HG03196 (cell line): ENCODE data around the gene USP6NL.
"Not testable (repeated sequence)": the region's sequence is repeated elsewhere in the genome, so short reads cannot be mapped to it uniquely, and the experiment has no call there.

Experiments
- ATAC-seq: cut with Tn5 transposase; IDR thresholded peaks from one replicate; pipeline ENCODE4 v1.9.1; 2021; ENCODE audit not compliant: unreplicated experiment

The USP6NL gene

GRCh38 chr10:11520892-11521291 is 90.6 kb downstream of the USP6NL start:
- no peak for ATAC-seq

GRCh38 chr10:11517150-11517549 is 94.3 kb downstream of the USP6NL start:
- peak; percentile 52 for ATAC-seq

- ATAC-seq: peak; percentile 63
Observed at GRCh38 chr10:11516431-11516746, 95.1 kb downstream of the USP6NL start.

- peak; percentile 45 for ATAC-seq
Observed at GRCh38 chr10:11515596-11516430, 95.6 kb downstream of the USP6NL start.

GRCh38 chr10:11513727-11514126 is 97.7 kb downstream of the USP6NL start:
- ATAC-seq: no peak

GRCh38 chr10:11512596-11512995 is 98.9 kb downstream of the USP6NL start:
- no peak for ATAC-seq

- ATAC-seq: no peak
Observed at GRCh38 chr10:11511321-11511720, 100.1 kb downstream of the USP6NL start.

GRCh38 chr10:11510736-11511135 is 100.7 kb downstream of the USP6NL start:
- no peak for ATAC-seq

- no peak for ATAC-seq
Observed at GRCh38 chr10:11510281-11510680, 101.2 kb downstream of the USP6NL start.

- no peak for ATAC-seq
Observed at GRCh38 chr10:11509036-11509435, 102.4 kb downstream of the USP6NL start.

GRCh38 chr10:11506247-11506789 is 105.1 kb downstream of the USP6NL start:
- ATAC-seq: no peak

- no peak for ATAC-seq
Observed at GRCh38 chr10:11505639-11506038, 105.8 kb downstream of the USP6NL start.

- no peak for ATAC-seq
Observed at GRCh38 chr10:11504566-11505285, 106.7 kb downstream of the USP6NL start.

- ATAC-seq: no peak
Observed at GRCh38 chr10:11501600-11501999, 109.8 kb downstream of the USP6NL start.

- no peak for ATAC-seq
Observed at GRCh38 chr10:11499425-11500071, 111.9 kb downstream of the USP6NL start.

GRCh38 chr10:11498399-11498798 is 113.1 kb downstream of the USP6NL start:
- no peak for ATAC-seq

- ATAC-seq: not testable (repeated sequence)
Observed at GRCh38 chr10:11494923-11495322, 116.5 kb downstream of the USP6NL start.

- ATAC-seq: no peak
Observed at GRCh38 chr10:11493646-11494045, 117.8 kb downstream of the USP6NL start.

- ATAC-seq: no peak
Observed at GRCh38 chr10:11491087-11491486, 120.4 kb downstream of the USP6NL start.

GRCh38 chr10:11489591-11489990 is 121.9 kb downstream of the USP6NL start:
- ATAC-seq: no peak

GRCh38 chr10:11488126-11488525 is 123.3 kb downstream of the USP6NL start:
- ATAC-seq: no peak
